NCI-H748 (cell line): ENCODE data around the gene RELCH.
A peak's percentile ranks its signal among the peaks of the same experiment; 100 is the strongest.

Source experiments
- DNase-seq: peaks from one replicate; lab custom pipeline; 2025; ENCODE audit not compliant: unreplicated experiment; lab: John Stamatoyannopoulos, UW

The RELCH gene

GRCh38 chr18:62323483-62324180, 136.6 kb downstream of the RELCH start:
- no peak for DNase-seq

GRCh38 chr18:62324181-62324828, 137.2 kb downstream of the RELCH start:
- DNase-seq: no peak

GRCh38 chr18:62324917-62325805, 138.1 kb downstream of the RELCH start, which contains the start of gene TNFRSF11A:
Gene TNFRSF11A (plus strand): TSS chr18:62325310. CDS start chr18:62325353, 43 bp downstream.
- peak; percentile 80 for DNase-seq

GRCh38 chr18:62325806-62326645, 139.0 kb downstream of the RELCH start:
- peak; percentile 66 for DNase-seq

- DNase-seq: no peak
Observed at GRCh38 chr18:62326646-62327348, 139.7 kb downstream of the RELCH start.

- DNase-seq: peak; percentile 42
Observed at GRCh38 chr18:62327977-62328376, 140.9 kb downstream of the RELCH start.

GRCh38 chr18:62328586-62329525, 141.8 kb downstream of the RELCH start:
- no peak for DNase-seq

- DNase-seq: no peak
Observed at GRCh38 chr18:62329691-62330454, 142.8 kb downstream of the RELCH start.

GRCh38 chr18:62330650-62331049, 143.6 kb downstream of the RELCH start:
- no peak for DNase-seq

GRCh38 chr18:62331581-62332356, 144.7 kb downstream of the RELCH start:
- DNase-seq: no peak

GRCh38 chr18:62332431-62332830, 145.4 kb downstream of the RELCH start:
- no peak for DNase-seq

GRCh38 chr18:62332964-62333695, 146.1 kb downstream of the RELCH start:
- no peak for DNase-seq

- no peak for DNase-seq
Observed at GRCh38 chr18:62334120-62334519, 147.1 kb downstream of the RELCH start.

- no peak for DNase-seq
Observed at GRCh38 chr18:62335494-62335893, 148.4 kb downstream of the RELCH start.

- no peak for DNase-seq
Observed at GRCh38 chr18:62336618-62337017, 149.6 kb downstream of the RELCH start.

GRCh38 chr18:62337336-62337735, 150.3 kb downstream of the RELCH start:
- DNase-seq: no peak
